Mammary epithelial cell (primary cell): ENCODE data around the gene SSTR5.

ENCODE experiments used
- EZH2 ChIP-seq: IDR thresholded peaks from 2 replicates; pipeline ENCODE4 v1.6.1; 2012; ENCODE audit warnings: low read length, inconsistent platforms, borderline replicate concordance
- TF ChIP-seq, protein P1 (sequence below), 2 donors: IDR thresholded peaks in 1 of 2; conservative IDR thresholded peaks in 1 of 2; 2 replicates each; pipeline ENCODE4 v1.5.1; 2011 to 2012; ENCODE audit warnings: inconsistent platforms in 2 of 2, low read length in 2 of 2, mild to moderate bottlenecking in 2 of 2, control low read depth in 1 of 2, low read depth in 1 of 2; ENCODE audit not compliant: insufficient read depth in 1 of 2; ENCODE audit errors: extremely low read depth in 1 of 2

DNA sequence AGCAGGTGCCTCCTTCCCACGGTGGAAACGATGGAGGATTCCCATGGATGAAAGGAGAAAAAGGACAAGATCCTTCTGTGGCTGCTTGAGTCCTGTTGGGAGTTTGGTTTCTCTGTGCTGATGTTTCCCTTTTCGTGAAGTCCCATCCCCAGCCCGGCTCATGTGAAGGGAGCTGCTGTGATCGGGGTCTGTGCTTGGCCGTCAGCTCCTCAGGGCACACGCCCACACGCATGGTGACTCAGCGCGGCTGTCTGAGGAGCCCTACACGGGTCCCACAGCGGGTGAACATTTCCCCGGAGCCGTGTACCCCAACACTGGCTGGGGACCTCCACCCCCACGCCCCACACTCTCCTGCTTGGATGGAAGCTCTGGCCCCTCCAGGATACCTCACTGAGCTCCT, 44.5 kb upstream of the SSTR5 start:
- TF ChIP-seq, protein P1, sequence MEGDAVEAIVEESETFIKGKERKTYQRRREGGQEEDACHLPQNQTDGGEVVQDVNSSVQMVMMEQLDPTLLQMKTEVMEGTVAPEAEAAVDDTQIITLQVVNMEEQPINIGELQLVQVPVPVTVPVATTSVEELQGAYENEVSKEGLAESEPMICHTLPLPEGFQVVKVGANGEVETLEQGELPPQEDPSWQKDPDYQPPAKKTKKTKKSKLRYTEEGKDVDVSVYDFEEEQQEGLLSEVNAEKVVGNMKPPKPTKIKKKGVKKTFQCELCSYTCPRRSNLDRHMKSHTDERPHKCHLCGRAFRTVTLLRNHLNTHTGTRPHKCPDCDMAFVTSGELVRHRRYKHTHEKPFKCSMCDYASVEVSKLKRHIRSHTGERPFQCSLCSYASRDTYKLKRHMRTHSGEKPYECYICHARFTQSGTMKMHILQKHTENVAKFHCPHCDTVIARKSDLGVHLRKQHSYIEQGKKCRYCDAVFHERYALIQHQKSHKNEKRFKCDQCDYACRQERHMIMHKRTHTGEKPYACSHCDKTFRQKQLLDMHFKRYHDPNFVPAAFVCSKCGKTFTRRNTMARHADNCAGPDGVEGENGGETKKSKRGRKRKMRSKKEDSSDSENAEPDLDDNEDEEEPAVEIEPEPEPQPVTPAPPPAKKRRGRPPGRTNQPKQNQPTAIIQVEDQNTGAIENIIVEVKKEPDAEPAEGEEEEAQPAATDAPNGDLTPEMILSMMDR (conservative IDR thresholded peaks at IDR 0.05 in 1 of 2, IDR thresholded peaks at IDR 0.05 in 1 of 2; ENCODE audit: extremely low read depth in 1 of 2, insufficient read depth in 1 of 2, low read depth in 1 of 2, low read length in 2 of 2) = no peak
- no peak for TF ChIP-seq EZH2
